IMR-90 (cell line): ENCODE measurements around the gene FLYWCH1. TPM values are rescaled to one million over a fixed set of nuclear protein-coding genes. Genes with fewer than 3 reads are reported as not detected.

Experiments
- ATAC-seq: fragments of 200-7000 bp; cut with Tn5 transposase; 2 replicates; pipeline ENCODE4 v1.9.1; 2020; ENCODE audit warnings: low read depth, mild to moderate bottlenecking, moderate library complexity
- BruUV-seq: library from RNA; stranded (reverse); fragments of 400-500 nt; replicated peaks from 2 replicates; lab custom pipeline; 2021; lab: Mats Ljungman, UMichigan
- CTCF ChIA-PET: fragments of 300-600 bp; formaldehyde crosslinking; extraction: SDS; loops from one replicate; lab custom pipeline; 2021; ENCODE audit warnings: antibody characterized with exemption; lab: Yijun Ruan, JAX
- POLR2A ChIA-PET: fragments of 300-600 bp; sonication (Branson Sonifier 250); formaldehyde crosslinking; loops from one replicate; lab custom pipeline; 2022; ENCODE audit warnings: antibody characterized with exemption; ENCODE audit not compliant: unreplicated experiment; lab: Charles Lee
- DNase-seq: peaks from one replicate; pipeline ENCODE4 v3.0.0; 2013
- H2AFZ ChIP-seq: replicated peaks from 2 replicates; pipeline ENCODE3; 2013; ENCODE audit warnings: low read length, mild to moderate bottlenecking; ENCODE audit not compliant: poor library complexity
- H2AK5ac ChIP-seq: 2 replicates; pipeline ENCODE4 v1.6.1; 2013; ENCODE audit warnings: low read depth, low read length, inconsistent platforms
- H2AK9ac ChIP-seq: replicated peaks from 2 replicates; pipeline ENCODE3; 2013; ENCODE audit warnings: mild to moderate bottlenecking, low read depth, low read length, moderate library complexity; ENCODE audit not compliant: poor library complexity
- H2BK120ac ChIP-seq: 2 replicates; pipeline ENCODE4 v1.6.1; 2013; ENCODE audit warnings: low read depth, low read length, inconsistent platforms
- H2BK15ac ChIP-seq: 3 replicates; pipeline ENCODE4 v1.6.1; 2013; ENCODE audit warnings: low read depth, low read length, inconsistent platforms
- H2BK20ac ChIP-seq: 2 replicates; pipeline ENCODE4 v1.6.1; 2013; ENCODE audit warnings: low read depth, mild to moderate bottlenecking, inconsistent platforms, low read length, moderate library complexity
- H2BK5ac ChIP-seq: 2 replicates; pipeline ENCODE4 v1.6.1; 2013; ENCODE audit warnings: mild to moderate bottlenecking, low read depth, low read length, inconsistent platforms; ENCODE audit not compliant: poor library complexity, severe bottlenecking
- H3K14ac ChIP-seq: replicated peaks from 2 replicates; pipeline ENCODE4 v1.6.1; 2013; ENCODE audit warnings: low read depth, low read length, inconsistent platforms
- H3K18ac ChIP-seq: 2 replicates; pipeline ENCODE4 v1.6.1; 2013; ENCODE audit warnings: low read depth, low read length, control low read depth
- H3K23ac ChIP-seq: 2 replicates; pipeline ENCODE4 v1.6.1; 2013; ENCODE audit warnings: low read depth, low read length, inconsistent platforms
- H3K27ac ChIP-seq: 2 replicates; pipeline ENCODE4 v1.5.1; 2013; ENCODE audit warnings: mild to moderate bottlenecking, control low read depth, low read length; ENCODE audit not compliant: insufficient read depth
- H3K27me3 ChIP-seq: 2 replicates; pipeline ENCODE4 v1.6.1; 2013; ENCODE audit warnings: low read length; ENCODE audit not compliant: control insufficient read depth, insufficient read depth
- H3K36me3 ChIP-seq: 2 replicates; pipeline ENCODE4 v1.6.1; 2013; ENCODE audit warnings: low read length, mixed read lengths; ENCODE audit not compliant: control insufficient read depth, insufficient read depth
- H3K4ac ChIP-seq: 2 replicates; pipeline ENCODE4 v1.6.1; 2013; ENCODE audit warnings: low read depth, low read length, inconsistent platforms
- H3K4me1 ChIP-seq: 2 replicates; pipeline ENCODE4 v1.6.1; 2013; ENCODE audit warnings: low read length, mixed read lengths; ENCODE audit not compliant: control insufficient read depth, insufficient read depth
- H3K4me2 ChIP-seq: 2 replicates; pipeline ENCODE4 v1.6.1; 2013; ENCODE audit warnings: low read depth, mild to moderate bottlenecking, control low read depth, low read length, moderate library complexity
- H3K4me3 ChIP-seq: 2 replicates; pipeline ENCODE4 v1.5.1; 2013; ENCODE audit warnings: low read depth, mild to moderate bottlenecking, control low read depth, low read length, moderate library complexity; ENCODE audit not compliant: insufficient read depth
- H3K56ac ChIP-seq: 2 replicates; pipeline ENCODE4 v1.6.1; 2013; ENCODE audit warnings: low read length, inconsistent platforms; ENCODE audit not compliant: insufficient read depth; ENCODE audit errors: extremely low read depth
- H3K79me1 ChIP-seq, 2 experiments: 2 replicates each; pipeline ENCODE4 v1.6.1; 2013; ENCODE audit warnings: low read length in 2 of 2, inconsistent platforms in 1 of 2, low read depth in 1 of 2
- H3K9ac ChIP-seq: 2 replicates; pipeline ENCODE4 v1.6.1; 2013; ENCODE audit warnings: low read depth, low read length, control low read depth
- H3K9me1 ChIP-seq: 2 replicates; pipeline ENCODE4 v1.6.1; 2013; ENCODE audit warnings: low read length, inconsistent platforms; ENCODE audit not compliant: insufficient read depth
- H3K9me3 ChIP-seq: 2 replicates; pipeline ENCODE4 v1.6.1; 2013; ENCODE audit warnings: low read length; ENCODE audit not compliant: control insufficient read depth, insufficient read depth
- H4K20me1 ChIP-seq: 2 replicates; pipeline ENCODE4 v1.6.1; 2013; ENCODE audit warnings: low read length, inconsistent platforms; ENCODE audit not compliant: insufficient read depth
- H4K5ac ChIP-seq: 2 replicates; pipeline ENCODE4 v1.6.1; 2013; ENCODE audit warnings: mild to moderate bottlenecking, low read depth, low read length, control low read depth
- H4K8ac ChIP-seq, 2 experiments: 2 replicates each; pipeline ENCODE4 v1.6.1; 2013; ENCODE audit warnings: low read depth in 2 of 2, low read length in 2 of 2, control low read depth in 1 of 2, inconsistent platforms in 1 of 2
- H4K91ac ChIP-seq: 2 replicates; pipeline ENCODE4 v1.6.1; 2013; ENCODE audit warnings: low read depth, low read length, inconsistent platforms; ENCODE audit not compliant: insufficient read depth
- CHD1 ChIP-seq: IDR thresholded peaks from 2 replicates; pipeline ENCODE4 v1.6.1; 2012; ENCODE audit warnings: low read depth, low read length, improper control_type of control experiment
- WGBS, 2 experiments: methylation state at CpG; one replicate each; pipeline versions ENCODE4 v1.1.5 to v1.1.7; 2013; ENCODE audit warnings: missing lambda C conversion rate in 2 of 2; ENCODE audit not compliant: insufficient read length in 1 of 2; ENCODE audit errors: extremely low coverage in 2 of 2; 5-methylcytosine and 5-hydroxymethylcytosine counted together
- dilution Hi-C: fragments of 300-500 bp; cut with HindIII; formaldehyde crosslinking; loops from one replicate; pipeline ENCODE4 v1.14.3; 2018; ENCODE audit warnings: low sequenced_read_pairs; ENCODE audit not compliant: unreplicated experiment
- in situ Hi-C: fragments of 300-500 bp; cut with MboI; formaldehyde crosslinking; loops from 3 replicates; pipeline ENCODE4 v1.14.3; 2019; ENCODE audit warnings: low sequenced_read_pairs, inconsistent platforms, mixed read lengths
- intact Hi-C: fragments of 100-400 bp; cut with micrococcal nuclease; formaldehyde crosslinking; loops from 2 replicates; pipeline ENCODE4 v1.10.0; 2022
- polyA plus RNA-seq, 3 experiments: library from polyadenylated mRNA; depleted of rRNA; stranded (reverse); fragments of >200 nt; gene quantifications; 2 replicates each; pipeline ENCODE4 v1.2.3, GENCODE V29; 2012; ENCODE audit warnings: low replicate concordance in 1 of 3
- total RNA-seq: library from RNA; depleted of rRNA; stranded (reverse); fragments of >200 nt; gene quantifications from 2 replicates; pipeline ENCODE4 v1.2.3, GENCODE V29; 2012

FLYWCH1 gene
- total and polyA plus RNA-seq, 2 of the 4 experiments (the other 2 are of a cell fraction), result 14.3 to 25.2 TPM

GRCh38 chr16:2933136-2933535 is 21.4 kb downstream of the FLYWCH1 start:
- Histone ChIP-seq H2AK5ac (no peak overlapping the region), H3K4me3 (no peak overlapping the region), H4K5ac (no peak overlapping the region), H3K4ac (no peak overlapping the region), H2AK9ac (no peak overlapping the region), H3K9me3 (no peaks in the 10 kb centered on the region), H3K56ac (no peak overlapping the region), H4K91ac (no peak overlapping the region), H3K14ac (no peak overlapping the region), H2AFZ (no peak overlapping the region), H4K8ac (no peak overlapping the region), H3K9me1 (no peaks in the 10 kb centered on the region), H3K79me1 (peaks cover 3 to 13% of the 10 kb centered on the region in 2 experiments; a peak in 3 of 4 replicates), H3K27ac (no peak overlapping the region), H3K9ac (no peak overlapping the region), H3K18ac (no peak overlapping the region), H2BK20ac (no peak overlapping the region), H2BK120ac (no peak overlapping the region), H2BK5ac (no peak overlapping the region), H3K36me3 (peaks cover 60% of the 10 kb centered on the region), H3K4me2 (no peak overlapping the region), H4K20me1 (no peaks in the 10 kb centered on the region; the same call in 1 of the 2 replicates), H2BK15ac (no peak overlapping the region), H3K4me1 (no peaks in the 10 kb centered on the region), H3K23ac (no peak overlapping the region), H3K27me3 (no peaks in the 10 kb centered on the region)
- dilution Hi-C loops (no loop called here), in situ Hi-C loops (no loop called here), intact Hi-C loops (no loop called here)
- TF ChIP-seq CHD1, result no peak
- WGBS, 2 experiments, result 97% methylated on average over 25 of the region's 30 CpGs; no CpG with 5 or more reads in 1 of the 2 experiments
- ATAC-seq (no peak), DNase-seq (no peak)
- ChIA-PET CTCF (no interaction called here), POLR2A (no interaction called here)
- BruUV-seq, result no TSS peak
